C1 segment of cervical spinal cord (tissue), 14 donors: Measurements from ENCODE around the gene SDF2.

ENCODE experiments used
- DNase-seq, 14 donors: peaks; one replicate each; lab custom pipeline; 2025; lab: John Stamatoyannopoulos, UW

The SDF2 gene

GRCh38 chr17:28661635-28662526 is at the start of gene SDF2, which contains the start of gene SUPT6H:
Gene SDF2, minus strand, starts transcription at chr17:28661906. Its CDS starts 30 bp downstream, at chr17:28661876.
Gene SUPT6H, plus strand, starts transcription at chr17:28662205. Its CDS starts 11,197 bp downstream, at chr17:28673402.
- peak; percentile 49 to 97 (median 92) for DNase-seq

- peak in 13 of 14 donors; percentile 45 to 88 (median 81) for DNase-seq
Measured at GRCh38 chr17:28710861-28711722, 49.4 kb upstream of the SDF2 start.

- DNase-seq, result no peak
Measured at GRCh38 chr17:28707339-28707720, 45.6 kb upstream of the SDF2 start.

- no peak for DNase-seq
Measured at GRCh38 chr17:28706471-28707338, 45.0 kb upstream of the SDF2 start.

GRCh38 chr17:28705728-28706334 is 44.1 kb upstream of the SDF2 start:
- no peak for DNase-seq

- DNase-seq, result no peak
Measured at GRCh38 chr17:28705074-28705659, 43.5 kb upstream of the SDF2 start.

GRCh38 chr17:28704219-28704858 is 42.6 kb upstream of the SDF2 start:
- no peak for DNase-seq

- DNase-seq, result peak in 1 of 14 donors; percentile 22
Measured at GRCh38 chr17:28703552-28704218, 42.0 kb upstream of the SDF2 start.

- peak in 1 of 14 donors; percentile 67 for DNase-seq
Measured at GRCh38 chr17:28702752-28703150, 41.0 kb upstream of the SDF2 start.

- DNase-seq, result peak in 11 of 14 donors; percentile 32 to 81 (median 54)
Measured at GRCh38 chr17:28702026-28702751, 40.5 kb upstream of the SDF2 start.

- no peak for DNase-seq
Measured at GRCh38 chr17:28700830-28701492, 39.3 kb upstream of the SDF2 start.

- DNase-seq, result no peak
Measured at GRCh38 chr17:28700278-28700677, 38.6 kb upstream of the SDF2 start.

GRCh38 chr17:28698253-28698941 is 36.7 kb upstream of the SDF2 start:
- DNase-seq, result no peak

GRCh38 chr17:28693869-28694268 is 32.2 kb upstream of the SDF2 start:
- peak in 7 of 14 donors; percentile 10 to 62 (median 32) for DNase-seq

- no peak for DNase-seq
Measured at GRCh38 chr17:28689011-28689410, 27.3 kb upstream of the SDF2 start.

GRCh38 chr17:28688481-28688880 is 26.8 kb upstream of the SDF2 start:
- DNase-seq, result no peak

- no peak for DNase-seq
Measured at GRCh38 chr17:28686296-28686695, 24.6 kb upstream of the SDF2 start.
